ENCODE measurements around the gene LRP1B.

GRCh38 chr2:140747090-140747489, 1383.7 kb downstream of the LRP1B start:
- TF ChIP-seq CTCF (IDR thresholded peaks at IDR 0.05; ENCODE audit: low read length) (no peak), EZH2 (IDR thresholded peaks at IDR 0.05; ENCODE audit: borderline replicate concordance, low read length) (no peak)
